Psoas muscle (tissue), 8 donors: Measurements from ENCODE around the gene THBS3. TPM values are rescaled to one million over a fixed set of nuclear protein-coding genes. Genes with fewer than 3 reads are reported as not detected.
A peak's percentile ranks its signal among the peaks of the same experiment; 100 is the strongest.

Source experiments
- ATAC-seq, 4 donors: fragments of 200-7000 bp; cut with Tn5 transposase; one replicate each; pipeline ENCODE4 v1.9.1; 2020; ENCODE audit warnings: moderate library complexity in 3 of 4, mild to moderate bottlenecking in 2 of 4
- DNase-seq, 2 donors: peaks; one replicate each; pipeline ENCODE4 v3.0.0-alpha.2; 2020
- H3K27ac ChIP-seq: fragments of 200-600 bp; one replicate; pipeline ENCODE4 v1.8.0; 2022
- H3K27me3 ChIP-seq, 3 donors: fragments of 200-600 bp in 1 of 3; one replicate each; pipeline versions ENCODE4 v1.6.1 to v1.8.0; 2013 to 2022; ENCODE audit warnings: low read length in 2 of 3, mild to moderate bottlenecking in 2 of 3, moderate library complexity in 1 of 3; ENCODE audit not compliant: insufficient read depth in 3 of 3
- H3K36me3 ChIP-seq, 2 donors: fragments of 200-600 bp in 1 of 2; one replicate each; pipeline versions ENCODE4 v1.6.1 to v1.8.0; 2013 to 2022; ENCODE audit warnings: low read depth in 1 of 2, mild to moderate bottlenecking in 1 of 2, moderate library complexity in 1 of 2; ENCODE audit not compliant: insufficient read depth in 1 of 2
- H3K4me1 ChIP-seq: fragments of 200-600 bp; one replicate; pipeline ENCODE4 v1.8.0; 2022
- H3K4me3 ChIP-seq: fragments of 200-600 bp; one replicate; pipeline ENCODE4 v1.8.0; 2022; ENCODE audit warnings: mild to moderate bottlenecking
- H3K9me3 ChIP-seq: fragments of 200-600 bp; one replicate; pipeline ENCODE4 v1.8.0; 2022
- WGBS, 3 donors: extraction: QIAGEN DNeasy Blood & Tissue Kit; methylation state at CpG; one replicate each; pipeline versions ENCODE4 v1.1.6 to v1.1.7; 2013; 5-methylcytosine and 5-hydroxymethylcytosine counted together
- intact Hi-C, 2 donors: fragments of 100-400 bp; cut with DNase I; formaldehyde crosslinking; loops; one replicate each; pipeline versions ENCODE4 v1.11.0 to v1.14.2; 2022
- long read RNA-seq, 2 donors: library from polyadenylated mRNA; unstranded; transcript quantifications; one replicate each; pipeline ENCODE4 v2.0.0, GENCODE V29; 2021
- polyA plus RNA-seq, 3 donors: library from polyadenylated mRNA; stranded (reverse); fragments of 200-250 nt; gene quantifications; one replicate each; pipeline ENCODE4 v1.2.3, GENCODE V29; 2013
- total RNA-seq, 4 donors: library from RNA; stranded (reverse); fragmentation: NEBNext Ultra II Directional in 2 of 4; extraction: Animal tissue kit (Norgen Biotek cat#: 25700) in 2 of 4; gene quantifications; one replicate each; pipeline versions ENCODE4 v1.2.1 to v1.2.4, GENCODE V29; 2021 to 2023
- TF ChIP-seq, protein P1 (sequence below): fragments of 200-600 bp; IDR thresholded peaks from one replicate; pipeline ENCODE4 v1.8.0; 2022; ENCODE audit warnings: antibody characterized with exemption
- donor health status: healthy with polysubstance abuse.
- donor health status: DM: no; HTN: no; CAD: no; lungs with moderate emphysema.
- donor health status: Bipolar disorder and iron deficiency.
- donor health status: healthy.
- donor health status: DM: yes; HTN: yes; CAD: no.
- donor health status: DM: no; HTN: no; CAD: no.
- donor health status: DM: no; HTN: no; CAD: no.
- donor health status: DM: yes; HTN: yes; CAD: no.

Gene THBS3
- 1 to 10 TPM; 3.1 to 8.1 (median 4.5) TPM for total RNA-seq
- polyA plus RNA-seq: 1 to 10 TPM; 2.8 to 3.5 (median 2.8) TPM
- long read RNA-seq, donor 1, partial matches to known transcripts: 0 of 2 reads
- long read RNA-seq, donor 1, other reads (novel, unspliced or antisense): 2 of 2 reads
- long read RNA-seq, donor 2, partial matches to known transcripts: 0 of 4 reads
- long read RNA-seq, donor 2, other reads (novel, unspliced or antisense): 3 of 4 reads

DNA sequence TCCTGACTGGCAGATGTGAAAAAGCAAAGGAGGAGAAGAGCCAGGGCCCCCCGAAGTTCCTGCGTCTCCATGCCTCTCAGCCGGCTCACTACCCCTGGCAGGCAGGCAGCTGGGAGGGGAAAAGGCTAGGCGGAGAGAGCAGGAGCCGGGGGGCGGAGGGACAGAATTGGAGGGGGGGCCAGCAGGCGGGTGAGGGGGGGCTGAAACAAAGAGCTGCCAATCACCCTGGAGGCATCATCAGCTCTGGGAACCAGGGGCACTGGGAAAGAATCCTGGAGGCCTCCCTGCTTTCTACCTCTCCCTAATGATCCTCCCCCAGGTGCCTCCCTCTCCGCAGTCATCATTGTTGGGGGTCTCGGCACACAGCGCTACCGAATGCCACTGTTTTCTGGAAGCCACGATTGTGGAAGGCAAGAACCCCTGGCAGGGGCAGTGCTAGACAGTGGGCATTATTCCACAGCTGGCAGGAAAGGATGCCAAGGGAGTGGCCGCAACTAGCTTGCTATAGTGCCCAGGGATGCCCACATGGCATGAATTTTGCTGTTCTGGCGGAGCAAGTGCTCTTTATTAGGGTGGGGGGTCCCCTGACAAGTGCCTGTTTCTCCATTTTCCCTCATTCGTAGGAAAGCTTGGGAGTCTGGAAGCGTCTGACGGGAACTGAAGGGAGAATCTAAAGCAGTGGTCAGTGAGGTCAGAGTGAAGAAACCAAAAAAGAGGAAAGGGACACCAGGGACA, at the start of gene THBS3:
Gene THBS3, minus strand, starts transcription at position 92 of the 735 bp plus-strand sequence. Its CDS starts 21 bp downstream, at position 71.
- DNase-seq (peak; percentile 47 to 76), ATAC-seq (peak in 3 of 4 donors; percentile 3 to 19 (median 10))
- Histone ChIP-seq H3K4me1 (peaks cover 21% of the 10 kb centered on the region), H3K27ac (peak within 1 kb of the TSS; percentile 99), H3K9me3 (no peaks in the 10 kb centered on the region), H3K27me3 (no peaks in the 10 kb centered on the region), H3K36me3 (peaks cover 3 to 21% of the 10 kb centered on the region in 2 donors), H3K4me3 (peak within 1 kb of the TSS; percentile 100)
- intact Hi-C loops: no loop called here
- TF ChIP-seq, protein P1, sequence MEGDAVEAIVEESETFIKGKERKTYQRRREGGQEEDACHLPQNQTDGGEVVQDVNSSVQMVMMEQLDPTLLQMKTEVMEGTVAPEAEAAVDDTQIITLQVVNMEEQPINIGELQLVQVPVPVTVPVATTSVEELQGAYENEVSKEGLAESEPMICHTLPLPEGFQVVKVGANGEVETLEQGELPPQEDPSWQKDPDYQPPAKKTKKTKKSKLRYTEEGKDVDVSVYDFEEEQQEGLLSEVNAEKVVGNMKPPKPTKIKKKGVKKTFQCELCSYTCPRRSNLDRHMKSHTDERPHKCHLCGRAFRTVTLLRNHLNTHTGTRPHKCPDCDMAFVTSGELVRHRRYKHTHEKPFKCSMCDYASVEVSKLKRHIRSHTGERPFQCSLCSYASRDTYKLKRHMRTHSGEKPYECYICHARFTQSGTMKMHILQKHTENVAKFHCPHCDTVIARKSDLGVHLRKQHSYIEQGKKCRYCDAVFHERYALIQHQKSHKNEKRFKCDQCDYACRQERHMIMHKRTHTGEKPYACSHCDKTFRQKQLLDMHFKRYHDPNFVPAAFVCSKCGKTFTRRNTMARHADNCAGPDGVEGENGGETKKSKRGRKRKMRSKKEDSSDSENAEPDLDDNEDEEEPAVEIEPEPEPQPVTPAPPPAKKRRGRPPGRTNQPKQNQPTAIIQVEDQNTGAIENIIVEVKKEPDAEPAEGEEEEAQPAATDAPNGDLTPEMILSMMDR: no peak
- 14 to 16% (median 15%) methylated on average over 16 to 17 of the region's 17 CpGs for WGBS, 3 donors

DNA sequence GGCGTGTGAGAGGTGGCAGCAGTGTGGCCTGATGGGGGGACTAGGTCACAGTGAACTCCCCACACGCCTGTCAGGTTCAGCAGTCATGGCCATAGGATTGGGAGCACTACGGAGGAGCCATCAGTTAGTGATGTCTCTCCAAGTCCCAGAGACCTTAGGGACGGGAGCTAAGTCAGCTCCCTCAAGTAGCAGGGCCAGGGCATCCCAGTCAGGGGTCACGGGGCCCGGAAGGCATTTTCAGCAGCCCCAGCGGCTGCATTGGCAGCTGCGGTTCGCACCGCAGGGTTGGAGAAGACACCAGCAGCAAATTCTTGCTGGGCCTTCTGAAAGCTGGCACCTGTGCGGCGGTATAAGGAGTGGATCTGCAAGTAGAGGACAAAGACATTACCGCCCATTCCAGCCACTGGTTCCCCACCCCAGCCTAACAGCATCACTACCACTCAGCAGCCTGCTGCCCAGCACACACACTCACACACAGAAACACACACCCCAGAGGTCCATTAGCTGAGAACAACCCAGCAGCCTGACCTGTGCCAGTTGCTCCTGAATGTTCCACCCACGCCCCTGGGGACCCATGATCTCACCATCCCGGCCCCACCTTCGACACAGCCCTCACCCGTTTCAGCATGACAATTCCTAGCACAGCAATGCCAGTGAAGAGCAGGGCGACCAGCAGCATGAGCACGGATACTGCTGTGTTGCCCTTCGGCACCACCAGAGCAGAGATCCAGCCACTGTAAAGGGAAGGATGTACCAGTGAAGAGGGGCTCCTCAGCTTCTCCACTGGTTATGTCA, 48.6 kb upstream of the THBS3 start:
- peak in 2 of 4 donors; percentile 6 to 7 for ATAC-seq
- no peaks in the 10 kb centered on the region for H3K27me3 ChIP-seq
- H3K9me3 ChIP-seq: no peaks in the 10 kb centered on the region
- intact Hi-C loops: no loop called here
- peaks cover 28% of the 10 kb centered on the region for H3K4me1 ChIP-seq
- TF ChIP-seq, protein P1: no peak
- peak overlapping the region; percentile 94 for H3K27ac ChIP-seq
- peaks cover 0 to 49% of the 10 kb centered on the region in 2 donors for H3K36me3 ChIP-seq
- H3K4me3 ChIP-seq: peak overlapping the region; percentile 94
- DNase-seq: no peak
- WGBS, 3 donors: 66 to 73% (median 72%) methylated on average over 20 of the region's 20 CpGs

DNA sequence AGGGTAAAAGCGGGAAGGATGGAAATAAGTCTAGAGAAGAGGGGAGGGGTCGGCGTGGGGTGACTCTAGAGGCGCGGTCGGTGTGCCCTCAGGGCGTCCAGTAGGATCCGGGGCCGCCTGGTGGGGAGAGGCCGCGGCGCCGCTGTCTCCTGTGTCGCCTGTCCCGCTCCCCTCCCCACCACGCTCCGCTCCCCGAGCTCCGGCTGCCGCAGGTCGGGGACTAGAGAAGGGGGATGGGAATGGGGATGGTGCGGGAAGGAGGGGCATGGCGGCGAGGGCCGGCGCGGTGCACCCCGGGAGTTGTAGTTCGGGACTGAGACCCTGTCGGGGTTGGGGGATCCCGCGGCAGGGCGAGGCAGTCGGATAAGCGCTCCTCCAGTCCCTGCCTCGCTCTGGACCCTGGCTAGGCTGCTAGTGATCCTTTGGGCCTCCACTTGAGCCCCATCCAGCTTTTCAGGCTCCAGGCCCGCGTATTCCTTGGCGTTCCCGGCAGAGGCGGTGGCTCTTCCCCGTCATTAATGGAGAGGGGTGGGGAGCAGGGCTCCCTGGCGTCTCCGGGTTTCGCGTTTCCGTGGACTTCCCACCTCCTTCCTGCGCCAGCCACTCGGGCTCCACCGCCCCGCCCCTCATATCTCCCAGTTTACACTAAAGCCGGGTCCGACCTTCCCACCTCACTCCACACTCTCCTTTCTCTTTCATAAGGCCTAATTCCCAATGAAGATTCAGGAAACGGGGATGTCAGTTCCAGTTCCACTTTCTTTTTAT, 47.7 kb upstream of the THBS3 start, which contains the start of gene ENTREP3:
Gene ENTREP3, minus strand, starts transcription at position 241 of the 765 bp plus-strand sequence. CDS start 606 bp downstream, outside the sequence.
- Histone ChIP-seq H3K4me3 (peak within 1 kb of the TSS; percentile 94), H3K27ac (peak within 1 kb of the TSS; percentile 94), H3K36me3 (peaks cover 0 to 43% of the 10 kb centered on the region in 2 donors), H3K4me1 (peaks cover 20% of the 10 kb centered on the region), H3K9me3 (no peaks in the 10 kb centered on the region), H3K27me3 (no peaks in the 10 kb centered on the region)
- TF ChIP-seq, protein P1: no peak
- ATAC-seq (peak; percentile 86 to 93 (median 88)), DNase-seq (peak; percentile 87 to 93)
- intact Hi-C loops: no loop called here
- WGBS, 3 donors: 1 to 2% (median 1%) methylated on average over 35 to 54 of the region's 54 CpGs

DNA sequence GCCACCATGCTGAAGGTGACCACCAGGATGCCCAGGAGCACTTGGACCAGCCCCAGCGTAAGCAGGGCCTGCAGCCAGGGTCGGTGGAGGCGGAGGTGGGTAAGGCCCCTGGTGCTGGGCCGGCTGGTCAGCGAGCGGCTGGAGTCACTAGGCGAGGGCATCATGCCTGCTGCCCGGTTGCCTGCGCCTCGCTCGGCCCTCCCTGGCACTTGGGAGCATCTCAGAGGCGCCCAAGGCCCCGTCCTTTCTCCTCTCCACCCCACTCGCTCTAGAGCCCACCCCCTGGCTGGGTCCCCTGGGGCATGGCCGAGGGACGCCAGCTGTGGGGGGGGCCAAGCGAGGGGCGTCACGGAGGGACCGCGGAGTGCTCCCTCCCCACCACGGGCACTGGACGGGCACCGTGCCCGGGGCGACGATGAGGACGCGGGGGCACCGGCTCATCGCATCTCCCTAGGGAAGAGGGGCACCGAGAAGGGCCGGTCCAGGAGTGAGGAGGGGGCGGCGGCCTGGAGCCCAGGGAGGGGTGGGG, 47.1 kb upstream of the THBS3 start:
- peak; percentile 46 to 71 for DNase-seq
- H3K27me3 ChIP-seq: no peaks in the 10 kb centered on the region
- ATAC-seq: peak; percentile 12 to 55 (median 20)
- intact Hi-C loops: loop anchor here in 1 of 2 donors (5.0 kb wide), 2 partner anchors 68 to 338 kb away; partner anchors contain the start of gene RUSC1
- H3K4me1 ChIP-seq: peaks cover 18% of the 10 kb centered on the region
- peaks cover 0 to 37% of the 10 kb centered on the region in 2 donors for H3K36me3 ChIP-seq
- H3K27ac ChIP-seq: peak overlapping the region; percentile 94
- no peaks in the 10 kb centered on the region for H3K9me3 ChIP-seq
- TF ChIP-seq, protein P1: no peak
- H3K4me3 ChIP-seq: peak overlapping the region; percentile 94
- WGBS, 3 donors: 0 to 2% (median 1%) methylated on average over 31 to 35 of the region's 35 CpGs
